GM12865 (cell line): Measurements from ENCODE around the gene OSM.

ENCODE experiments used
- DNase-seq: peaks from one replicate; pipeline ENCODE4 v3.0.0; 2010; ENCODE audit warnings: low read depth
- H3K4me3 ChIP-seq: 2 replicates; pipeline ENCODE4 v1.5.1; 2011; ENCODE audit warnings: mild to moderate bottlenecking, low read depth, low read length, control low read depth
- TF ChIP-seq, protein P1 (sequence below): IDR thresholded peaks from 2 replicates; pipeline ENCODE4 v1.5.1; 2011; ENCODE audit warnings: low read length, control low read depth, low read depth, inconsistent platforms; ENCODE audit not compliant: insufficient read depth; ENCODE audit errors: missing control alignments

The OSM gene

DNA sequence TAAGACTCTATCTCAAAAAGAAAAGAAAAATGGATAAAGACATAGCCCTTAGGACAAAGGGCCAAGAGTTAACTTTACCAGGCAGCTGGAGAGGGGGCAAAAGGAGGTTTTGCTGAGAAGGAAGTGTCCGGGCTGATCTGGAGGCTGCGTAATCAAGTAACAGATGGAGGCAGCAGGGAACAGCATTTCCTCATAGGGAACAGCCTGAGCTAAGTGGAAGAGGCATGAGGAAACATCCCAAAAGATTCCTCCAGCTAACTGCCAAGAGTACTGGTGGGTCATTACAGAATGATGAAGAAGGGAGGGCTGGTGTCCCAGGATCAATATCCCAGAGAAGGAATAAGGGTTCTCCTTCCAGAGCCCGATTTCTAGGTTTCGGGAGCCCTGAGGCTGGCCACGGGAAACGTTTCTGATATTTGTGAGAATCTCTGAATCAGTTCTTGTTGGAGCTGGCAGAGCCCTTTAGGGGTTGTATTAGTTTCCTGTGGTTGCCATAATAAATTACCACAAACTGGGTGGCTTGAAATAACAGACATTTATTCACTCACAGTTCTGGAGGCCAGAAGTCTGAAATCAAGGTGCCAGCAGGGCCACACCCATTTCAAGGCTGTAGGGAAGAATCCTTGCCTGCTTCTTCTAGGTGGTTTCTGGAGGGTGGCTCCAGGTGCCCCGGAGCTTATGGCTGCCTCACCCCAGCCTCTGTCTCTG, 41.3 kb downstream of the OSM start:
- no peak for DNase-seq
- H3K4me3 ChIP-seq, result no peak overlapping the region
- TF ChIP-seq, protein P1, sequence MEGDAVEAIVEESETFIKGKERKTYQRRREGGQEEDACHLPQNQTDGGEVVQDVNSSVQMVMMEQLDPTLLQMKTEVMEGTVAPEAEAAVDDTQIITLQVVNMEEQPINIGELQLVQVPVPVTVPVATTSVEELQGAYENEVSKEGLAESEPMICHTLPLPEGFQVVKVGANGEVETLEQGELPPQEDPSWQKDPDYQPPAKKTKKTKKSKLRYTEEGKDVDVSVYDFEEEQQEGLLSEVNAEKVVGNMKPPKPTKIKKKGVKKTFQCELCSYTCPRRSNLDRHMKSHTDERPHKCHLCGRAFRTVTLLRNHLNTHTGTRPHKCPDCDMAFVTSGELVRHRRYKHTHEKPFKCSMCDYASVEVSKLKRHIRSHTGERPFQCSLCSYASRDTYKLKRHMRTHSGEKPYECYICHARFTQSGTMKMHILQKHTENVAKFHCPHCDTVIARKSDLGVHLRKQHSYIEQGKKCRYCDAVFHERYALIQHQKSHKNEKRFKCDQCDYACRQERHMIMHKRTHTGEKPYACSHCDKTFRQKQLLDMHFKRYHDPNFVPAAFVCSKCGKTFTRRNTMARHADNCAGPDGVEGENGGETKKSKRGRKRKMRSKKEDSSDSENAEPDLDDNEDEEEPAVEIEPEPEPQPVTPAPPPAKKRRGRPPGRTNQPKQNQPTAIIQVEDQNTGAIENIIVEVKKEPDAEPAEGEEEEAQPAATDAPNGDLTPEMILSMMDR, result no peak

DNA sequence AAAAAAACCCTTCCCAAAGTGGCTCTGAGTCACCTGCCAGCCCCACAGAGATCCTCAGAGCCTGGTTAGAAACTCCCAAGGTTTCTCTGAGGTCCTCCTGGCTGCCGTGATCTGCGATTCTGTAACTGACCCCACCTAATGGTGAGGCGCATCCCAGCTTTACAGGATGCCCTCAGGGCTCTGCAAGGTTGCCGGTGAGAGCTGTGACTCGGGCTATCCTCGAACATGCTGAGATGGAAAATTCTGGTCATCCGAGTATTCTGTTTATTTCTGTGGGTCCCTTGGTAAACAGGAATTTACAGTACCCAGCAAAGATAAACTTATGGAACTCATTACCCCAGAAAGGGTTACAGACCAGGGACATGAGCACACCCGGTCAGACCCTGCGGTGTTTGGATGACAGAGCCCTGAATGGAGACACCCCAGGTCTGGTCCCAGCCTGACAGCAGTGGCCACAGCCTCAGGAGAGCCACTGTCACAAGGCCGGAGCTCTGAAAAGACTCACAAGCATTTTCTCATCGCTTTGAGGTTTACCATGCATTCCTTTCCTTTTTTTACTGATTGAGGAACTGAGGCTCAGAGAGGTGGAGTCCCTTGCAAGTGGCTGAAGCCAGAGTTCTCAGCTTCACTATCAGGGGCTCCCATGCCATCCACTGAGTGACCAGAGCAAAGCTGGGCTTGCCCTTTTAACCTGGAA, 42.3 kb downstream of the OSM start:
- TF ChIP-seq, protein P1, result no peak
- H3K4me3 ChIP-seq, result no peak overlapping the region
- DNase-seq, result peak; percentile 35

DNA sequence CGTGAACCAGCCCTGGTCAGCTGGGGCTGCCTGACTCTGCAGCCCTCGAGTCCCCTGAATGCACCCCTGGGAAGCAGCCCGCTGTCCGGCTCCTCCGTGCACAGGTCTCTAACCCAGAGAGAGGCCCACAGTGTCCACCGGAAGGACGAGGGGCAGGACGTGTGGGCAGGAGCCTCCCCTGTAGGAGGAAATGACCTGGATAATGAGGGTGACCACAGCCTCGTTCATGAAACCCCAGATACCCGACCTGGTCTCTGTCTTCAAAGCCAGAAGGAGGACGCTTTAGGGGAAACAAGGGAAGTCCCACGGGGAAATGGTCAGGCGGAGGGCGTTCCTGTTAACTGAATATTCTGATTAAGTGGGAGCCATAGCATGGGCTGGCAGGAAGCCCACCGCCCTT, 43.3 kb downstream of the OSM start:
- H3K4me3 ChIP-seq, result no peak overlapping the region
- DNase-seq, result no peak
- TF ChIP-seq, protein P1, result no peak

DNA sequence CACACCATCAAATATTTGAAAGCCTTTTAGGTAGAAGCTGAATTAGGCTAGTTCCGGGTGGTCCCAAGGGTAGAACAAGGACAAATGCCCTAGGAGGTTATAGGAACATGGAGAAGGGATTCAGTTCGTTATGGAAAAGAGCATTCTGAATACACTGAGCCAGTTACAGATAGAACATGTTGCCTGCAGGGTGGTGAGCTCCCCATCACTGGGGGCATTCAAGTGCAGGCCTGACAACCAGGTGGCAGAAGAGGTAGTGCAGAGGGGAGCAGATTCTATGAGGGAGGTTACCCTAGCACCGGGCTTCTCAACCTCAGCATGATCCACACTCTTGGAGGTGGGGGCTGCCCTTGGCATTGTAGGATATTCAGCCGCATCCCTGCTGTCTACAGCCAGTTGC, 44.3 kb downstream of the OSM start:
- H3K4me3 ChIP-seq, result no peak overlapping the region
- TF ChIP-seq, protein P1, result no peak

DNA sequence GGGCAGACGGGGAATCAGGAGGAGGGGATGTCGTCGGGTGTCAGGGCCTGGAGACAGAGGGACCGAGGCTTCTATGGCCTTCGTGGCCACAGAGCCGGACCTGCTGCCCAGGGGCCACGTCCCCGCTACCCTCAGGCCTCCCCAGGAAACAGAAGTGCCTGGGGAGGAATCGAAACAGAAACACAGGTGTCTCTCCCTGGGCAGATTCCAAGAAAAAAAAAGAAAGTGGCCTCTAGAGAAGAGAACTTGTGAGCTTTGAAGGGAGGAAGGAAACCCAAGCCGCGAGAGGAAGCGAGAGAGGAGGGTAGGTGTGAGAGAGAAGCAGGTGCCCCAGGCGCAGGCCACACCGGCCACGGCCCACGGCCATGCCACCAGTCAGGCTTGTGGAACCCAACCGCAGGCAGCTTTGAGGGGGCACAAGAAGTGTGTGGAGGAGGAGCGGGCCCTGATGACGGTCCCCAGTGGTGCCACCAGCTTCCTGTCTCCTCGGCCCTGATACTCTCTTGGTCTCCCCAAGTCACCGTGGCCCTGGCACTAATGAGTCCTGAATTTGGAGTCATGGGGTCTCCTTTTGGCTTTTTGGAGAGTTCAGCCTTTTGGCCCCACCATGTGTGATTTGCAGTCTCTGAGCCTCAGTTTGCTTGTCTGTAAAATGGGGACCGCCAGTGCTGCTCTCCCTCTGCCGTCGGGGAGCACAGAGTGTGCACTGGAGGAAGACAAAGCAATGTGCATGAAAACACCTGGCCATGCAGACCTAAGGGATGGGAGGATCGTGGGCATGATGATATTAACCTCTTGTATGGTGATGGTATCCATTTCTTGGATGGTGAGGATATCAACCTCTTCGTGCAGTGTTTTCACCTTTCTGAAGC, 45.3 kb downstream of the OSM start:
- H3K4me3 ChIP-seq, result no peak overlapping the region
- peak; percentile 67 for DNase-seq
- TF ChIP-seq, protein P1, result no peak

More for the DNA sequence above, 44.3 kb downstream of the OSM start:
- no peak for DNase-seq

DNA sequence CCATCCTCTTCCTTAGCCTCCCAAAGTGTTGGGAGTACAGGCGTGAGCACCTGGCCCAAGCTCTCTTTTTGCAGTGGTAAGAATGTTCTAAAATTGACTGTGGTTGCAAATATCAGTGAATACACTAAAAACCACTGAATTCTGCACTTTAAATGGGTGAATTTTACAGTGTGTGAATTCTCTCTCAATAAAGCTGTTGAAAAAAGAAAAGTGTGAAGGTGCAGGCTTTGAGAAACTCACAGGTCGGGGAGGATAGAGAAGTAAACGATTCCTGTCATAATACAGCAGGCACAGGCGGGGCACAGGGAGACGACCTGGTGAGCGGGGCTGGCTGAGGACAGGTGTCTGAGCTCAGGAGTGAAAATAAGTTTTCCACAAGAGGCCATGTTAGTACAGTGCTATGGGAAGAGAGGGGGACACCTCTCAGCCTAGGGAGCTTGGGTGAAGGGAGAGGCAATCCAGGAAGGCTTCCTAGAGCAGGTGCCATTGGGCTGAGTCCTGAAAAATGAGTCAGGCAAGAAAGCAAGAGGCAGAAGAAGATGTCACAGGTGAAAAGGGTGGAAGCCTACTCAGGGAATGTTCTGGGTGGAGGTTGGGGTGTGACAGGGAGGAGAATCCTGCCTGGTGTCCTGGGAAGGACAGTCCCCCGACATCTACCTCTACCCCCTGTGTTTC, 46.2 kb downstream of the OSM start:
- TF ChIP-seq, protein P1, result no peak
- H3K4me3 ChIP-seq, result no peak overlapping the region
- DNase-seq, result no peak
